ENCODE results near the gene ZBTB4.

Gene ZBTB4

GRCh38 chr17:7442142-7442541 lies 37.3 kb downstream of the ZBTB4 start:
- Histone ChIP-seq H3K79me2 (ENCODE audit: insufficient read depth, low read length) (peaks cover 28% of the 10 kb centered on the region; the same call in 1 of the 2 replicates), H4K20me1 (ENCODE audit: insufficient read depth, low read length, poor library complexity, severe bottlenecking) (peaks cover 9% of the 10 kb centered on the region), H3K4me3 (ENCODE audit: low read length, poor library complexity, severe bottlenecking) (no peak overlapping the region), H3K27me3 (ENCODE audit: insufficient read depth, low read length, poor library complexity, severe bottlenecking) (no peaks in the 10 kb centered on the region), H3K4me1 (ENCODE audit: insufficient read depth, low read length, poor library complexity, severe bottlenecking) (peaks cover 30% of the 10 kb centered on the region), H3K36me3 (ENCODE audit: insufficient read depth, low read length) (no peaks in the 10 kb centered on the region), H3K9me3 (ENCODE audit: insufficient read depth, low read depth, low read length) (no peaks in the 10 kb centered on the region), H3K9me2 (replicated peaks; ENCODE audit: low read depth, low read length) (no peaks in the 10 kb centered on the region), H3K4me2 (ENCODE audit: low read depth, low read length, poor library complexity, severe bottlenecking) (no peak overlapping the region), H2AFZ (ENCODE audit: low read length) (no peak overlapping the region), H3K9ac (ENCODE audit: low read depth, low read length, poor library complexity, severe bottlenecking) (no peak overlapping the region), H3F3A (ENCODE audit: low read depth) (no peaks in the 10 kb centered on the region; the same call in 1 of the 2 replicates)
- TF ChIP-seq CTCF (conservative IDR thresholded peaks at IDR 0.05; ENCODE audit: low read length) (no peak), EZH2phosphoT487 (IDR thresholded peaks at IDR 0.05; ENCODE audit: borderline replicate concordance) (no peak)

GRCh38 chr17:7441266-7441665 lies 38.2 kb downstream of the ZBTB4 start:
- H3K4me2 ChIP-seq (ENCODE audit: low read depth, low read length, poor library complexity, severe bottlenecking) = peak overlapping the region; percentile 85

GRCh38 chr17:7440834-7441195 lies 38.6 kb downstream of the ZBTB4 start:
- Histone ChIP-seq H3K4me2 (ENCODE audit: low read depth, low read length, poor library complexity, severe bottlenecking) (peak overlapping the region; percentile 85), H3K4me1 (ENCODE audit: insufficient read depth, low read length, poor library complexity, severe bottlenecking) (peaks cover 32% of the 10 kb centered on the region), H3K9ac (ENCODE audit: low read depth, low read length, poor library complexity, severe bottlenecking) (peak overlapping the region; percentile 90), H3K4me3 (ENCODE audit: low read length, poor library complexity, severe bottlenecking) (peak overlapping the region; percentile 94), H3K79me2 (ENCODE audit: insufficient read depth, low read length) (peaks cover 41% of the 10 kb centered on the region; the same call in 1 of the 2 replicates), H2AFZ (ENCODE audit: low read length) (peak overlapping the region; percentile 71), H3K36me3 (ENCODE audit: insufficient read depth, low read length) (no peaks in the 10 kb centered on the region), H3K9me3 (ENCODE audit: insufficient read depth, low read depth, low read length) (no peaks in the 10 kb centered on the region), H3K9me2 (replicated peaks; ENCODE audit: low read depth, low read length) (no peaks in the 10 kb centered on the region), H3F3A (ENCODE audit: low read depth) (no peaks in the 10 kb centered on the region; the same call in 1 of the 2 replicates), H3K27me3 (ENCODE audit: insufficient read depth, low read length, poor library complexity, severe bottlenecking) (no peaks in the 10 kb centered on the region), H4K20me1 (ENCODE audit: insufficient read depth, low read length, poor library complexity, severe bottlenecking) (peaks cover 13% of the 10 kb centered on the region)
- TF ChIP-seq EZH2phosphoT487 (IDR thresholded peaks at IDR 0.05; ENCODE audit: borderline replicate concordance) (no peak), CTCF (conservative IDR thresholded peaks at IDR 0.05; ENCODE audit: low read length) (no peak)

More at GRCh38 chr17:7441266-7441665, 38.2 kb downstream of the ZBTB4 start:
- TF ChIP-seq EZH2phosphoT487 (IDR thresholded peaks at IDR 0.05; ENCODE audit: borderline replicate concordance) = no peak
- TF ChIP-seq CTCF (conservative IDR thresholded peaks at IDR 0.05; ENCODE audit: low read length) = no peak
- peaks cover 32% of the 10 kb centered on the region for H3K4me1 ChIP-seq (ENCODE audit: insufficient read depth, low read length, poor library complexity, severe bottlenecking)
- H2AFZ ChIP-seq (ENCODE audit: low read length) = no peak overlapping the region
- H3K9me2 ChIP-seq (replicated peaks; ENCODE audit: low read depth, low read length) = no peaks in the 10 kb centered on the region
- H4K20me1 ChIP-seq (ENCODE audit: insufficient read depth, low read length, poor library complexity, severe bottlenecking) = peaks cover 9% of the 10 kb centered on the region
- peak overlapping the region; percentile 94 for H3K4me3 ChIP-seq (ENCODE audit: low read length, poor library complexity, severe bottlenecking)
- H3K36me3 ChIP-seq (ENCODE audit: insufficient read depth, low read length) = no peaks in the 10 kb centered on the region
- H3K9ac ChIP-seq (ENCODE audit: low read depth, low read length, poor library complexity, severe bottlenecking) = peak overlapping the region; percentile 90
- peaks cover 37% of the 10 kb centered on the region; the same call in 1 of the 2 replicates for H3K79me2 ChIP-seq (ENCODE audit: insufficient read depth, low read length)
- H3K27me3 ChIP-seq (ENCODE audit: insufficient read depth, low read length, poor library complexity, severe bottlenecking) = no peaks in the 10 kb centered on the region
- H3K9me3 ChIP-seq (ENCODE audit: insufficient read depth, low read depth, low read length) = no peaks in the 10 kb centered on the region
- H3F3A ChIP-seq (ENCODE audit: low read depth) = no peaks in the 10 kb centered on the region; the same call in 1 of the 2 replicates
